ENCODE results near the gene HRG. TPM values are rescaled to one million over a fixed set of nuclear protein-coding genes. Genes with fewer than 3 reads are reported as not detected.
"Not testable (repeated sequence)": the region's sequence is repeated elsewhere in the genome, so short reads cannot be mapped to it uniquely, and the experiment has no call there.

HRG gene
- total RNA-seq, 4 donors from 2014 or later: not detected

GRCh38 chr3:186678604-186679003 lies 12.8 kb downstream of the HRG start:
- DNase-seq (ENCODE audit: low spot score) (no peak), ATAC-seq (ENCODE audit: low FRiP score) (no peak)
- no peak for TF ChIP-seq CTCF (IDR thresholded peaks at IDR 0.05)

- TF ChIP-seq CTCF (IDR thresholded peaks at IDR 0.05): no peak
- no peak for ATAC-seq (ENCODE audit: low FRiP score)
- DNase-seq (ENCODE audit: low spot score): no peak
These were observed 13.3 kb downstream of the HRG start for GRCh38 chr3:186679151-186679550.

GRCh38 chr3:186680869-186681268 lies 15.1 kb downstream of the HRG start:
- DNase-seq (ENCODE audit: low spot score): no peak
- TF ChIP-seq CTCF (IDR thresholded peaks at IDR 0.05): no peak
- no peak for ATAC-seq (ENCODE audit: low FRiP score)

GRCh38 chr3:186682812-186683211 lies 17.0 kb downstream of the HRG start:
- TF ChIP-seq CTCF (IDR thresholded peaks at IDR 0.05): no peak

GRCh38 chr3:186683979-186684378 lies 18.2 kb downstream of the HRG start:
- ATAC-seq (ENCODE audit: low FRiP score) (no peak), DNase-seq (ENCODE audit: low spot score) (no peak)
- TF ChIP-seq CTCF (IDR thresholded peaks at IDR 0.05): no peak

More at GRCh38 chr3:186682812-186683211, 17.0 kb downstream of the HRG start:
- ATAC-seq (ENCODE audit: low FRiP score): no peak
- no peak for DNase-seq (ENCODE audit: low spot score)

GRCh38 chr3:186686475-186686874 lies 20.7 kb downstream of the HRG start:
- not testable (repeated sequence) for ATAC-seq (ENCODE audit: low FRiP score)

GRCh38 chr3:186687120-186687651 lies 21.4 kb downstream of the HRG start:
- no peak for DNase-seq (ENCODE audit: low spot score)
- no peak for ATAC-seq (ENCODE audit: low FRiP score)
- no peak for TF ChIP-seq CTCF (IDR thresholded peaks at IDR 0.05)

More at GRCh38 chr3:186686475-186686874, 20.7 kb downstream of the HRG start:
- DNase-seq (ENCODE audit: low spot score): not testable (repeated sequence)

GRCh38 chr3:186690304-186690703 lies 24.5 kb downstream of the HRG start:
- not testable (repeated sequence) for DNase-seq (ENCODE audit: low spot score); ATAC-seq (ENCODE audit: low FRiP score)

Data from omental fat pad (tissue), 4 donors.